HEK293 (cell line): Measurements from ENCODE around the gene STAT5B.

Experiments
- CTCF ChIA-PET: fragments of 350-600 bp; formaldehyde crosslinking; extraction: SDS; loops from one replicate; lab custom pipeline; 2021; ENCODE audit warnings: antibody characterized with exemption; lab: Yijun Ruan, JAX
- POLR2A ChIA-PET: fragments of 300-600 bp; formaldehyde crosslinking; extraction: SDS; loops from one replicate; lab custom pipeline; 2020; ENCODE audit warnings: antibody characterized with exemption, inconsistent platforms; lab: Yijun Ruan, JAX
- H3K27ac ChIP-seq: fragments of 200-500 bp; sonication (Bioruptor generic); 2 replicates; pipeline ENCODE4 v1.5.1; 2014; ENCODE audit warnings: low read depth, low read length, control low read depth, inconsistent platforms; ENCODE audit errors: extremely low read depth
- H3K36me3 ChIP-seq, 2 experiments: fragments of 200-500 bp in 1 of 2; sonication (Bioruptor generic) in 1 of 2; 1 replicate in 1 of 2; 2 replicates in 1 of 2; pipeline ENCODE4 v1.5.1; 2014 to 2017; ENCODE audit warnings: inconsistent platforms in 2 of 2, low read length in 2 of 2; ENCODE audit not compliant: control insufficient read depth in 2 of 2, insufficient read depth in 1 of 2
- H3K4me1 ChIP-seq: fragments of 200-500 bp; sonication (Bioruptor generic); 2 replicates; pipeline ENCODE4 v1.5.1; 2014; ENCODE audit warnings: mild to moderate bottlenecking, low read length, inconsistent platforms; ENCODE audit not compliant: control insufficient read depth, insufficient read depth
- H3K4me3 ChIP-seq: 2 replicates; pipeline ENCODE4 v1.5.1; 2011; ENCODE audit warnings: low read depth, mild to moderate bottlenecking, control low read depth, low read length, moderate library complexity
- H3K9me3 ChIP-seq: fragments of 200-500 bp; sonication (Bioruptor generic); 2 replicates; pipeline ENCODE4 v1.5.1; 2014; ENCODE audit warnings: low read depth, low read length, inconsistent platforms; ENCODE audit not compliant: control insufficient read depth, insufficient read depth
- KLF7 ChIP-seq: fragments of 450-650 bp; formaldehyde crosslinking; IDR thresholded peaks from 2 replicates; pipeline ENCODE4 v1.5.1; 2016; ENCODE audit warnings: missing biosample characterization, missing genetic modification characterization, borderline replicate concordance
- OSR2 ChIP-seq: fragments of 450-650 bp; formaldehyde crosslinking; IDR thresholded peaks from 2 replicates; pipeline ENCODE4 v1.5.1; 2016; ENCODE audit warnings: missing biosample characterization, missing genetic modification characterization
- PRDM1 ChIP-seq: fragments of 450-650 bp; formaldehyde crosslinking; IDR thresholded peaks from 2 replicates; pipeline ENCODE4; 2016; ENCODE audit warnings: missing biosample characterization, missing genetic modification characterization
- REPIN1 ChIP-seq: fragments of 450-650 bp; formaldehyde crosslinking; IDR thresholded peaks from 2 replicates; pipeline ENCODE4 v1.5.1; 2017; ENCODE audit warnings: missing biosample characterization, missing genetic modification characterization, low read depth
- REST ChIP-seq: fragments of 450-650 bp; formaldehyde crosslinking; IDR thresholded peaks from 2 replicates; pipeline ENCODE4 v1.5.1; 2016; ENCODE audit warnings: missing biosample characterization, missing genetic modification characterization
- SETDB1 ChIP-seq: IDR thresholded peaks from one replicate; pipeline ENCODE4 v1.6.1; 2017; ENCODE audit warnings: mild to moderate bottlenecking, low read length, moderate library complexity, mixed read lengths; ENCODE audit not compliant: insufficient read length
- ZBTB17 ChIP-seq: fragments of 450-650 bp; formaldehyde crosslinking; IDR thresholded peaks from 2 replicates; pipeline ENCODE4 v1.5.1; 2016; ENCODE audit warnings: missing biosample characterization, missing genetic modification characterization
- ZFP41 ChIP-seq: fragments of 450-650 bp; formaldehyde crosslinking; IDR thresholded peaks from 2 replicates; pipeline ENCODE4 v1.5.1; 2016; ENCODE audit warnings: missing biosample characterization, missing genetic modification characterization, borderline replicate concordance
- ZIC2 ChIP-seq: fragments of 450-650 bp; formaldehyde crosslinking; IDR thresholded peaks from 2 replicates; pipeline ENCODE4 v1.5.1; 2016; ENCODE audit warnings: missing biosample characterization, missing genetic modification characterization
- ZNF169 ChIP-seq: fragments of 450-650 bp; formaldehyde crosslinking; IDR thresholded peaks from 2 replicates; pipeline ENCODE4 v1.5.1; 2016; ENCODE audit warnings: missing biosample characterization, missing genetic modification characterization
- ZNF202 ChIP-seq: fragments of 450-650 bp; formaldehyde crosslinking; IDR thresholded peaks from 2 replicates; pipeline ENCODE4 v1.5.1; 2016; ENCODE audit warnings: missing biosample characterization, missing genetic modification characterization, borderline replicate concordance
- ZNF221 ChIP-seq: fragments of 450-650 bp; formaldehyde crosslinking; IDR thresholded peaks from 2 replicates; pipeline ENCODE4 v1.5.1; 2017; ENCODE audit warnings: missing biosample characterization, missing genetic modification characterization, borderline replicate concordance
- ZNF311 ChIP-seq: fragments of 450-650 bp; formaldehyde crosslinking; IDR thresholded peaks from 2 replicates; pipeline ENCODE4 v1.5.1; 2017; ENCODE audit warnings: missing biosample characterization, missing genetic modification characterization, borderline replicate concordance
- ZNF324 ChIP-seq: fragments of 450-650 bp; formaldehyde crosslinking; IDR thresholded peaks from 2 replicates; pipeline ENCODE4 v1.5.1; 2016; ENCODE audit warnings: missing biosample characterization, missing genetic modification characterization
- ZNF37A ChIP-seq: fragments of 450-650 bp; IDR thresholded peaks from 2 replicates; pipeline ENCODE4 v1.5.1; 2018; ENCODE audit warnings: missing biosample characterization, missing genetic modification characterization
- ZNF521 ChIP-seq: fragments of 450-650 bp; formaldehyde crosslinking; IDR thresholded peaks from 2 replicates; pipeline ENCODE4 v1.5.1; 2017; ENCODE audit warnings: missing biosample characterization, mild to moderate bottlenecking, missing genetic modification characterization
- ZNF561 ChIP-seq: fragments of 450-650 bp; IDR thresholded peaks from 2 replicates; pipeline ENCODE4 v1.5.1; 2018; ENCODE audit warnings: missing biosample characterization, missing genetic modification characterization, borderline replicate concordance
- ZNF596 ChIP-seq: fragments of 450-650 bp; IDR thresholded peaks from 2 replicates; pipeline ENCODE4 v1.5.0; 2018; ENCODE audit warnings: missing biosample characterization, mild to moderate bottlenecking, missing genetic modification characterization, moderate library complexity
- ZNF626 ChIP-seq: fragments of 450-650 bp; sonication (Bioruptor Pico); formaldehyde crosslinking; IDR thresholded peaks from 2 replicates; pipeline ENCODE4 v1.5.1; 2018; ENCODE audit warnings: missing biosample characterization, missing genetic modification characterization, inconsistent platforms
- ZNF704 ChIP-seq: fragments of 450-650 bp; formaldehyde crosslinking; IDR thresholded peaks from 2 replicates; pipeline ENCODE4 v1.5.1; 2016; ENCODE audit warnings: missing biosample characterization, missing genetic modification characterization
- ZNF747 ChIP-seq: fragments of 450-650 bp; formaldehyde crosslinking; IDR thresholded peaks from 2 replicates; pipeline ENCODE4 v1.5.1; 2016; ENCODE audit warnings: missing biosample characterization, missing genetic modification characterization
- ZNF76 ChIP-seq: fragments of 450-650 bp; formaldehyde crosslinking; IDR thresholded peaks from 2 replicates; pipeline ENCODE4; 2016; ENCODE audit warnings: low read depth, missing biosample characterization, missing genetic modification characterization, borderline replicate concordance
- ZNF768 ChIP-seq: fragments of 450-650 bp; formaldehyde crosslinking; IDR thresholded peaks from 2 replicates; pipeline ENCODE4 v1.5.1; 2018; ENCODE audit warnings: missing biosample characterization, mild to moderate bottlenecking, missing genetic modification characterization
- ZNF791 ChIP-seq: fragments of 450-650 bp; formaldehyde crosslinking; IDR thresholded peaks from 2 replicates; pipeline ENCODE4 v1.5.1; 2016; ENCODE audit warnings: missing biosample characterization, missing genetic modification characterization
- ZSCAN16 ChIP-seq: fragments of 450-650 bp; formaldehyde crosslinking; IDR thresholded peaks from 2 replicates; pipeline ENCODE4 v1.5.1; 2016; ENCODE audit warnings: missing biosample characterization, missing genetic modification characterization
- TF ChIP-seq, protein P1 (sequence below): fragments of 450-650 bp; formaldehyde crosslinking; IDR thresholded peaks from 2 replicates; pipeline ENCODE4 v1.5.1; 2016; ENCODE audit warnings: missing biosample characterization, missing genetic modification characterization
- TF ChIP-seq, protein P2 (sequence below): IDR thresholded peaks from 2 replicates; pipeline ENCODE4 v1.6.1; 2011; ENCODE audit warnings: mild to moderate bottlenecking, low read depth, low read length, borderline replicate concordance
- TF ChIP-seq, protein P3 (sequence below): sonication (generic); formaldehyde crosslinking; IDR thresholded peaks from 2 replicates; pipeline ENCODE4 v1.8.1; 2022; ENCODE audit warnings: mild to moderate bottlenecking, moderate library complexity, missing genetic modification reagents

Gene STAT5B

GRCh38 chr17:42200706-42201457 is 75.3 kb downstream of the STAT5B start:
- POLR2A ChIA-PET, result no interaction called here
- peaks cover 15 to 51% of the 10 kb centered on the region in 2 experiments for H3K36me3 ChIP-seq

DNA sequence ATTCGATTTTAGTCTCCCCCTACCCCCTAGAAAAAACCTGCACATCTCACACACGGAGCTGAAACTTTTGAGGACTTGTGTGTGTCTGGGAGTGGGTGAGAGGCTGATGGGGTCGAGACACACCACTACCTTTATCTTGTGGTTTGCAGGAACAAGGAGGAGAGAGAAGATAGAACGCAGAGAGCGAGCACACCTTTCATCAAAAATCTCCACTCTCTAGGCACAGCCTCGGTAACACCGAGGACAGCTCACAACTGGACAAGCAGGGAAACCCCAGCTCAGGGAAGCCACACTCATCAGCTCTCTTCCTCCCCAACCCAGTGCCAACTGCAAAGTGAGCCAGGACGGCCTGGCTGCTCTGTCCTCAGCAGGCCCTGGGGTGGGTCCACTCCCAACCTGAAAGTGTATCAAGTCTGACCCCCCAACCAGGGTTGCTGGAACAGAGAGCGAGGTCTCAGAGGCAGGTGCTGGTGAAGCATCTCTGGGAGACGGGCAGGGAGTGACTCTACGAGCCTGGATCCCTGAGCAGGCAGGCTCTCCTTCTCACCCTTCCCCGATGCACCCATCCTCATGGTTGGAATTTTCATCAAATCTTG is 76.7 kb downstream of the STAT5B start:
- ChIA-PET CTCF (interaction anchor here (0.6 to 1.0 kb wide), 2 partner anchors 55 to 207 kb away, joined by 3 read pairs; no protein-coding TSS in a partner anchor), POLR2A (interaction anchor here (1.2 kb wide), 1 partner anchor 13 kb away, joined by 3 read pairs; no protein-coding TSS in a partner anchor)
- H3K4me3 ChIP-seq, result no peak overlapping the region
- no peaks in the 10 kb centered on the region for H3K9me3 ChIP-seq
- no peaks in the 10 kb centered on the region for H3K4me1 ChIP-seq
- peaks cover under 1 to 42% of the 10 kb centered on the region in 2 experiments; a peak in 2 of 3 replicates for H3K36me3 ChIP-seq
- no peak overlapping the region for H3K27ac ChIP-seq
- TF ChIP-seq ZBTB17 (tag by site-specific recombination) (no peak), ZNF768 (no peak), ZIC2 (tag by site-specific recombination) (no peak), ZNF202 (tag by site-specific recombination) (no peak), ZSCAN16 (no peak), REST (tag by site-specific recombination) (no peak), ZNF76 (tag by site-specific recombination) (no peak), ZNF169 (tag by site-specific recombination) (no peak), OSR2 (tag by site-specific recombination) (no peak), ZNF221 (tag by site-specific recombination) (no peak), ZNF324 (tag by site-specific recombination) (no peak), ZNF747 (no peak), KLF7 (no peak)
- TF ChIP-seq, protein P1, sequence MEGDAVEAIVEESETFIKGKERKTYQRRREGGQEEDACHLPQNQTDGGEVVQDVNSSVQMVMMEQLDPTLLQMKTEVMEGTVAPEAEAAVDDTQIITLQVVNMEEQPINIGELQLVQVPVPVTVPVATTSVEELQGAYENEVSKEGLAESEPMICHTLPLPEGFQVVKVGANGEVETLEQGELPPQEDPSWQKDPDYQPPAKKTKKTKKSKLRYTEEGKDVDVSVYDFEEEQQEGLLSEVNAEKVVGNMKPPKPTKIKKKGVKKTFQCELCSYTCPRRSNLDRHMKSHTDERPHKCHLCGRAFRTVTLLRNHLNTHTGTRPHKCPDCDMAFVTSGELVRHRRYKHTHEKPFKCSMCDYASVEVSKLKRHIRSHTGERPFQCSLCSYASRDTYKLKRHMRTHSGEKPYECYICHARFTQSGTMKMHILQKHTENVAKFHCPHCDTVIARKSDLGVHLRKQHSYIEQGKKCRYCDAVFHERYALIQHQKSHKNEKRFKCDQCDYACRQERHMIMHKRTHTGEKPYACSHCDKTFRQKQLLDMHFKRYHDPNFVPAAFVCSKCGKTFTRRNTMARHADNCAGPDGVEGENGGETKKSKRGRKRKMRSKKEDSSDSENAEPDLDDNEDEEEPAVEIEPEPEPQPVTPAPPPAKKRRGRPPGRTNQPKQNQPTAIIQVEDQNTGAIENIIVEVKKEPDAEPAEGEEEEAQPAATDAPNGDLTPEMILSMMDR (tag by site-specific recombination), result no peak

More at GRCh38 chr17:42200706-42201457, 75.3 kb downstream of the STAT5B start:
- TF ChIP-seq ZNF596 (tag by site-specific recombination) (no peak), ZNF521 (no peak), PRDM1 (tag by site-specific recombination) (no peak), ZFP41 (tag by site-specific recombination) (no peak), SETDB1 (no peak), ZNF791 (tag by site-specific recombination) (no peak), ZNF704 (tag by site-specific recombination) (no peak), ZNF626 (tag by site-specific recombination) (no peak), ZNF311 (tag by site-specific recombination) (no peak), ZNF561 (tag by site-specific recombination) (no peak), REPIN1 (no peak), ZNF37A (tag by site-specific recombination) (no peak)
- TF ChIP-seq, protein P2, sequence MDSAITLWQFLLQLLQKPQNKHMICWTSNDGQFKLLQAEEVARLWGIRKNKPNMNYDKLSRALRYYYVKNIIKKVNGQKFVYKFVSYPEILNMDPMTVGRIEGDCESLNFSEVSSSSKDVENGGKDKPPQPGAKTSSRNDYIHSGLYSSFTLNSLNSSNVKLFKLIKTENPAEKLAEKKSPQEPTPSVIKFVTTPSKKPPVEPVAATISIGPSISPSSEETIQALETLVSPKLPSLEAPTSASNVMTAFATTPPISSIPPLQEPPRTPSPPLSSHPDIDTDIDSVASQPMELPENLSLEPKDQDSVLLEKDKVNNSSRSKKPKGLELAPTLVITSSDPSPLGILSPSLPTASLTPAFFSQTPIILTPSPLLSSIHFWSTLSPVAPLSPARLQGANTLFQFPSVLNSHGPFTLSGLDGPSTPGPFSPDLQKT, result no peak
- TF ChIP-seq, protein P3, sequence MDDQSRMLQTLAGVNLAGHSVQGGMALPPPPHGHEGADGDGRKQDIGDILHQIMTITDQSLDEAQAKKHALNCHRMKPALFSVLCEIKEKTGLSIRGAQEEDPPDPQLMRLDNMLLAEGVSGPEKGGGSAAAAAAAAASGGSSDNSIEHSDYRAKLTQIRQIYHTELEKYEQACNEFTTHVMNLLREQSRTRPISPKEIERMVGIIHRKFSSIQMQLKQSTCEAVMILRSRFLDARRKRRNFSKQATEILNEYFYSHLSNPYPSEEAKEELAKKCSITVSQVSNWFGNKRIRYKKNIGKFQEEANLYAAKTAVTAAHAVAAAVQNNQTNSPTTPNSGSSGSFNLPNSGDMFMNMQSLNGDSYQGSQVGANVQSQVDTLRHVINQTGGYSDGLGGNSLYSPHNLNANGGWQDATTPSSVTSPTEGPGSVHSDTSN (CRISPR knock-in tag), result no peak
- H3K27ac ChIP-seq, result no peak overlapping the region
- H3K9me3 ChIP-seq, result no peaks in the 10 kb centered on the region
- no peaks in the 10 kb centered on the region for H3K4me1 ChIP-seq
- H3K4me3 ChIP-seq, result no peak overlapping the region
- CTCF ChIA-PET, result interaction anchor here (0.7 to 1.3 kb wide), 3 partner anchors 20 to 207 kb away, joined by 3 to 5 read pairs (median 3); partner anchors contain the start of gene KCNH4
